Esophagus squamous epithelium (tissue), 5 donors: ENCODE results near the gene INTS1. TPM values are rescaled to one million over a fixed set of nuclear protein-coding genes. Genes with fewer than 3 reads are reported as not detected.

Experiments used
- DNase-seq: peaks from one replicate; lab custom pipeline; 2025; lab: John Stamatoyannopoulos, UW
- H3K27ac ChIP-seq, 4 donors: fragments of 200-600 bp; sonication (generic); one replicate each; pipeline ENCODE4 v1.5.1; 2016 to 2019; ENCODE audit warnings: mild to moderate bottlenecking in 1 of 4
- H3K27me3 ChIP-seq, 4 donors: fragments of 200-600 bp; sonication (generic); 1 replicate in 3 of 4; 2 replicates in 1 of 4; pipeline versions ENCODE4 v1.5.1 to v1.6.0; 2017 to 2021; ENCODE audit warnings: antibody characterized with exemption in 1 of 4
- H3K36me3 ChIP-seq, 3 donors: fragments of 200-600 bp; sonication (generic); one replicate each; pipeline ENCODE4 v1.5.1; 2016 to 2019
- H3K4me1 ChIP-seq, 3 donors: fragments of 200-600 bp; sonication (generic); one replicate each; pipeline ENCODE4 v1.5.1; 2017 to 2019
- H3K4me3 ChIP-seq, 4 donors: fragments of 200-600 bp; sonication (generic); 1 replicate in 3 of 4; 2 replicates in 1 of 4; pipeline ENCODE4 v1.5.1; 2016 to 2019; ENCODE audit warnings: mild to moderate bottlenecking in 2 of 4, moderate library complexity in 1 of 4
- H3K9me3 ChIP-seq, 3 donors: fragments of 200-600 bp; sonication (generic); one replicate each; pipeline ENCODE4 v1.5.1; 2016 to 2019
- POLR2A ChIP-seq, 4 donors: fragments of 450-650 bp; IDR thresholded peaks; one replicate each; pipeline ENCODE4 v1.6.1; 2017; ENCODE audit warnings: antibody characterized with exemption in 4 of 4, mild to moderate bottlenecking in 4 of 4, moderate library complexity in 3 of 4
- WGBS, 2 donors: methylation state at CpG; one replicate each; pipeline ENCODE4 v1.1.5; 2018; 5-methylcytosine and 5-hydroxymethylcytosine counted together
- intact Hi-C: fragments of 100-400 bp; cut with DNase I; formaldehyde crosslinking; loops from one replicate; pipeline ENCODE4 v1.15.0; 2022
- total RNA-seq, 4 donors: library from RNA; depleted of rRNA; stranded (reverse); fragments of >200 nt; gene quantifications; one replicate each; pipeline ENCODE4 v1.1.0, GENCODE V29; 2016
- TF ChIP-seq, protein P1 (sequence below), 6 experiments: fragments of 450-650 bp in 4 of 6; fragments of 200-600 bp in 2 of 6; sonication (generic) in 2 of 6; IDR thresholded peaks; one replicate each; pipeline ENCODE4 v1.5.1; 2016 to 2019; ENCODE audit warnings: antibody characterized with exemption in 6 of 6, mild to moderate bottlenecking in 4 of 6, moderate library complexity in 4 of 6
- donor health status: DM: yes; HTN: yes; CAD: no.

The INTS1 gene
- total RNA-seq, 4 donors from 2014 or later = 27.8 to 45.3 (median 36.6) TPM

DNA sequence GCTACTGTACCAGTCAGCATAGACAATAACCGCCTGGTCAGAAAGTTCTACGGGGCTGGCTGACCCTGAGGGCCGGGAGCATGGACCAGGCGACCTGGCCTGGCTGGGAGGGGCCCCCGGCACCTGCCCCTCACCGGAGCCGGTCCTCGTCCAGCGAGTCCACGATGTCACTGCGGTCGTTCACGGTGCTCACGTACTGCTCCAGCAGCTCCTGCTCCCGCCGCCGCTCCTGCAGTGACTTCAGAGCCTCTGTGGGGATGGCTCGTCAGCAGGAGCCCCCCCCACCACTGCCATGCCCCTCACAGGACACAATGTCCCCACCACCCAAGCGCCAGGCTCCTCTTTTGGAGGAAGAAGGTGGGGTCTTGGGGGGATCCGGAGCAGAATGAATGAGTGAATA is 67.6 kb downstream of the INTS1 start:
- Histone ChIP-seq H3K4me3 (no peak overlapping the region), H3K9me3 (no peaks in the 10 kb centered on the region), H3K36me3 (peaks cover 9 to 68% (median 12%) of the 10 kb centered on the region in 3 donors), H3K27me3 (peaks cover 0 to 16% (median 0%) of the 10 kb centered on the region in 4 donors), H3K4me1 (peaks cover 0 to 14% (median 4%) of the 10 kb centered on the region in 3 donors), H3K27ac (no peak overlapping the region)
- no peak for DNase-seq
- 81 to 96% methylated on average over 9 to 15 of the region's 20 CpGs for WGBS, 2 donors
- intact Hi-C loops = no loop called here
- TF ChIP-seq, protein P1, sequence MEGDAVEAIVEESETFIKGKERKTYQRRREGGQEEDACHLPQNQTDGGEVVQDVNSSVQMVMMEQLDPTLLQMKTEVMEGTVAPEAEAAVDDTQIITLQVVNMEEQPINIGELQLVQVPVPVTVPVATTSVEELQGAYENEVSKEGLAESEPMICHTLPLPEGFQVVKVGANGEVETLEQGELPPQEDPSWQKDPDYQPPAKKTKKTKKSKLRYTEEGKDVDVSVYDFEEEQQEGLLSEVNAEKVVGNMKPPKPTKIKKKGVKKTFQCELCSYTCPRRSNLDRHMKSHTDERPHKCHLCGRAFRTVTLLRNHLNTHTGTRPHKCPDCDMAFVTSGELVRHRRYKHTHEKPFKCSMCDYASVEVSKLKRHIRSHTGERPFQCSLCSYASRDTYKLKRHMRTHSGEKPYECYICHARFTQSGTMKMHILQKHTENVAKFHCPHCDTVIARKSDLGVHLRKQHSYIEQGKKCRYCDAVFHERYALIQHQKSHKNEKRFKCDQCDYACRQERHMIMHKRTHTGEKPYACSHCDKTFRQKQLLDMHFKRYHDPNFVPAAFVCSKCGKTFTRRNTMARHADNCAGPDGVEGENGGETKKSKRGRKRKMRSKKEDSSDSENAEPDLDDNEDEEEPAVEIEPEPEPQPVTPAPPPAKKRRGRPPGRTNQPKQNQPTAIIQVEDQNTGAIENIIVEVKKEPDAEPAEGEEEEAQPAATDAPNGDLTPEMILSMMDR (IDR thresholded peaks at IDR 0.05) = no peak
- no peak for TF ChIP-seq POLR2A (IDR thresholded peaks at IDR 0.05)

DNA sequence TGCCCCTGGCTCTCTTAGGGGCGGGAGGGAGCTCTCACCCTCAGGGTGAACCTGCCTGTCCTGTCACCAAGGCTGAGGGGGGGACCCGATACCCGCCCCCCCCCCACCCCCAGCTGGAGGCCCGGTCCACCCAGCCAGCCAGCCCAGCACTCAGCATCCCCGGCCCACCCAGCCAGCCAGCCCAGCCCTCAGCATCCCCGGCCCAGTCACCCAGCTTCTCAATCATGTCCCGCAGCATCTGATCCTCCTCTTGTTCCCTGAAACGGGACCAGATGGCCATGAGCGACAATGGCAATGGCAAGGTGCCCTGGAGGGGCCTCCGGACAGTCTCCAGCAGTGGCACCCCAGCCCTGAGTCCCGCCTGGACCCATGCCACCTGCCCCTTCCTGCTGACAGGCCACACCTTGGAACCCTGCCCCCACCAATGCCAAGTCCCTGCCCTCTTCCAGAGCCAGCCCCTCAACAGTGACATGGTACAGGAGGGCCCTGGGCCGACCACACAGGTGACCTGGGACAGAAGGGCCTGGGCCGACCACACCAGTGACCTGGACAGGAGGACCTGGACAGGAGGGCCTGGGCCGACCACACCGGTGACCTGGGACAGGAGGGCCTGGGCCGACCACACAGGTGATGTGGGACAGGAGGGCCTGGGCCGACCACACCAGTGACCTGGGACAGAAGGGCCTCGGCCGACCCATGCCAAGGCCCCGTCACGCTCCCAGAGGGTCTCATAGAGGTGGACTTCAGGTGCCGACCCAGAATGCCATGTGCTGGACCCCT is 69.1 kb downstream of the INTS1 start:
- Histone ChIP-seq H3K27ac (no peak overlapping the region), H3K36me3 (peaks cover 3 to 53% (median 4%) of the 10 kb centered on the region in 3 donors), H3K4me3 (no peak overlapping the region), H3K4me1 (peaks cover 0 to 15% (median 4%) of the 10 kb centered on the region in 3 donors), H3K27me3 (peaks cover 0 to 31% (median 0%) of the 10 kb centered on the region in 4 donors), H3K9me3 (no peaks in the 10 kb centered on the region)
- TF ChIP-seq POLR2A (IDR thresholded peaks at IDR 0.05) = no peak
- TF ChIP-seq, protein P1 (IDR thresholded peaks at IDR 0.05) = no peak
- no peak for DNase-seq
- intact Hi-C loops = loop anchor here (5.0 kb wide), 1 partner anchor 37 kb away; no protein-coding TSS in a partner anchor
- 81 to 92% methylated on average over 4 to 10 of the region's 22 CpGs for WGBS, 2 donors

DNA sequence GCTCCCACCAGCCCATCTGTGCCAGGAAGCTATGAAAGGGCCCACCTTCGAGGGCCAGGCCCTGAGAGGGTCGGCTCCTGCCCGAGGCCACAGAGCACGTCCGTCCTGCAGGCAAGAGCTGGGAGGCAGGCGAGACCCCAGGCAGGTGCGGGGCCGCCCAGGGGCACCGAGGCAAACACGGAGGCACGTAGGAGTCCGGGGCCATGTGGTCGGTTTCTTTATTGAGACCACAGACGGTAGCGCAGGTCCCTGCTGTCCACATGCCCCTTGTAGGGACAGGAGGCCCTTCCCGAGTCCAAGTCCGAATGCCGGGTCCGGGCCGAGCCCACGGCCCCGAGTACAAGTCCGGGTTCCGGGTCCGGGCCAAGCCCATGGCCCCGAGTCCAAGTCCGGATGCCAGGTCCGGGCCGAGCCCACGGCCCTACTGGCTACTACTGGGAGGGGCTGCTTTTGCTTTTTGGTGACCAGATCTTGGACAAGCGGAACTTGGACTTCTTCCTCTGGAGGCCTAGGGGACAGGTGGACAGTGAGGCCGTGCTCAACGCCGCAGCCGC is 69.9 kb downstream of the INTS1 start:
- Histone ChIP-seq H3K4me3 (no peak overlapping the region), H3K27ac (no peak overlapping the region), H3K4me1 (peaks cover 0 to 20% (median 4%) of the 10 kb centered on the region in 3 donors), H3K36me3 (peaks cover 3 to 44% (median 4%) of the 10 kb centered on the region in 3 donors), H3K9me3 (no peaks in the 10 kb centered on the region), H3K27me3 (peaks cover 0 to 40% (median 2%) of the 10 kb centered on the region in 4 donors)
- no peak for DNase-seq
- 82% methylated on average over 15 of the region's 35 CpGs; no CpG with 5 or more reads in 1 of the 2 donors for WGBS, 2 donors
- TF ChIP-seq POLR2A (IDR thresholded peaks at IDR 0.05) = no peak
- TF ChIP-seq, protein P1 (IDR thresholded peaks at IDR 0.05) = no peak
- intact Hi-C loops = loop anchor here (5.0 kb wide), 1 partner anchor 38 kb away; no protein-coding TSS in a partner anchor

DNA sequence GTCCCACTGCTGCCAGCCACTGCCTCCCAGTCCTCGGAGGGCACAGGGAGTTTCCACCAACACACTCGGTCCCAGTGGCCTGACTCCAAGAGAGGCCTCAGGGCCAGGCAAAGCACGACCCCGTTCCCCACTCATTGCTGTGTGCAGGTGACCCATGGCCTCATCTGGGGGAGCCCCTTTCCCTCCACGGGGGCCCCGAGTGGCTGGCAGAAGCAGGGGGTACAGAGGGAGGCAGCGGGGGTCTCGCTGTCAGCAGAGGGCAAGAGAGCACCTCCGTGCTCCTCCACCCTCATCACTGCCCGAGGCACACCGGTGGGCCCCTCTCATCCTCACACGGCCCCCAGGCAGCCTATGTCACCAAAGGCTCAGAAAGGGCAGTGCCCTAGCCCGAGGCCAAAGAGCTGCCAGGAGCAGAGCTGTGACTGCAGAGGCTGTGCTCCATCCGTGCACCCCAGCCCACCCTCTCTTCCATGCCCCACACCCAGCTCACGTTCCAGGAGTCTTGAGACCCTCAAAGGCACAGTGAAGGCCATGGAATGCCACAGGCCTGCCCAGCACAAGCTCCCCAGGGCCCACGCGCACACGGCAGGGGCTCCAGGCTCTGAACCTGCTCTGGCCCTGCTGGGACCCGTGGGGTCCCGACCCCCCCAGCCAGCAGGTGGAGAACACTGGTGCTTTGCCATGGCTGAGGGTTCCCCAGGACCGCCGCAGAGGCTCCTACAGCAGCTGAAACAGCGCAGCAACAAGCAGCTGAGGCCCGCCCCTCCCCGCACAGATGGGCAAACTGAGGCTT is 70.9 kb downstream of the INTS1 start:
- 50 to 58% methylated on average over 2 to 5 of the region's 25 CpGs for WGBS, 2 donors
- no peak for TF ChIP-seq POLR2A (IDR thresholded peaks at IDR 0.05)
- TF ChIP-seq, protein P1 (IDR thresholded peaks at IDR 0.05) = no peak
- Histone ChIP-seq H3K27ac (no peak overlapping the region), H3K36me3 (peaks cover 3 to 35% (median 4%) of the 10 kb centered on the region in 3 donors), H3K27me3 (peaks cover 0 to 48% (median 2%) of the 10 kb centered on the region in 4 donors), H3K9me3 (no peaks in the 10 kb centered on the region), H3K4me1 (peaks cover 0 to 23% (median 4%) of the 10 kb centered on the region in 3 donors), H3K4me3 (no peak overlapping the region)
- no peak for DNase-seq
- intact Hi-C loops = loop anchor here (5.0 kb wide), 1 partner anchor 39 kb away; no protein-coding TSS in a partner anchor
